Occipital lobe (tissue), 2 donors: ENCODE data around the gene ARHGAP32. TPM values are rescaled to one million over a fixed set of nuclear protein-coding genes. Genes with fewer than 3 reads are reported as not detected.

Experiments
- DNase-seq: peaks from one replicate; lab custom pipeline; 2025; lab: John Stamatoyannopoulos, UW
- total RNA-seq: library from RNA; depleted of rRNA; stranded (reverse); fragments of >200 nt; gene quantifications from one replicate; pipeline ENCODE4 v1.2.3, GENCODE V29; 2014

The ARHGAP32 gene
- total RNA-seq: 134 TPM

- no peak for DNase-seq
Observed at GRCh38 chr11:129192150-129192549, at the start of gene ARHGAP32. ARHGAP32 (minus strand) TSS chr11:129192325; CDS start chr11:129192198, 127 bp downstream.

- no peak for DNase-seq
Observed at GRCh38 chr11:129239207-129239606, 47.1 kb upstream of the ARHGAP32 start.

- no peak for DNase-seq
Observed at GRCh38 chr11:129237880-129238638, 45.9 kb upstream of the ARHGAP32 start.

GRCh38 chr11:129237456-129237855 lies 45.3 kb upstream of the ARHGAP32 start:
- no peak for DNase-seq

GRCh38 chr11:129236850-129237249 lies 44.7 kb upstream of the ARHGAP32 start:
- DNase-seq: no peak

- DNase-seq: no peak
Observed at GRCh38 chr11:129234978-129235377, 42.9 kb upstream of the ARHGAP32 start.

- DNase-seq: no peak
Observed at GRCh38 chr11:129230006-129230405, 37.9 kb upstream of the ARHGAP32 start.

- no peak for DNase-seq
Observed at GRCh38 chr11:129226207-129226798, 34.2 kb upstream of the ARHGAP32 start.

GRCh38 chr11:129225190-129225589 lies 33.1 kb upstream of the ARHGAP32 start:
- no peak for DNase-seq

- no peak for DNase-seq
Observed at GRCh38 chr11:129224538-129224937, 32.4 kb upstream of the ARHGAP32 start.

GRCh38 chr11:129223701-129224149 lies 31.6 kb upstream of the ARHGAP32 start:
- no peak for DNase-seq

GRCh38 chr11:129223260-129223659 lies 31.1 kb upstream of the ARHGAP32 start:
- no peak for DNase-seq

- DNase-seq: no peak
Observed at GRCh38 chr11:129222158-129222557, 30.0 kb upstream of the ARHGAP32 start.

GRCh38 chr11:129215506-129216245 lies 23.6 kb upstream of the ARHGAP32 start:
- DNase-seq: no peak

- DNase-seq: no peak
Observed at GRCh38 chr11:129214710-129215295, 22.7 kb upstream of the ARHGAP32 start.

- no peak for DNase-seq
Observed at GRCh38 chr11:129213261-129213660, 21.1 kb upstream of the ARHGAP32 start.

- DNase-seq: no peak
Observed at GRCh38 chr11:129211397-129211796, 19.3 kb upstream of the ARHGAP32 start.

GRCh38 chr11:129210831-129211181 lies 18.7 kb upstream of the ARHGAP32 start:
- DNase-seq: no peak

- no peak for DNase-seq
Observed at GRCh38 chr11:129209891-129210830, 18.0 kb upstream of the ARHGAP32 start.

GRCh38 chr11:129208863-129209262 lies 16.7 kb upstream of the ARHGAP32 start:
- DNase-seq: no peak
